Mucosa of rectum (tissue), 2 donors: ENCODE results near the gene MAGIX.
"Not testable (repeated sequence)": the region's sequence is repeated elsewhere in the genome, so short reads cannot be mapped to it uniquely, and the experiment has no call there.

ENCODE experiments used
- H3K27ac ChIP-seq, 2 donors: one replicate each; pipeline ENCODE4 v1.7.0; 2013; ENCODE audit warnings: inconsistent platforms in 2 of 2, low read depth in 2 of 2, low read length in 2 of 2
- H3K27me3 ChIP-seq, 2 donors: one replicate each; pipeline ENCODE4 v1.7.0; 2013; ENCODE audit warnings: low read length in 2 of 2; ENCODE audit not compliant: control insufficient read depth in 2 of 2, insufficient read depth in 2 of 2
- H3K36me3 ChIP-seq, 2 donors: one replicate each; pipeline ENCODE4 v1.7.0; 2013; ENCODE audit warnings: low read length in 2 of 2; ENCODE audit not compliant: control insufficient read depth in 2 of 2, insufficient read depth in 2 of 2
- H3K4me1 ChIP-seq, 2 donors: one replicate each; pipeline ENCODE4 v1.7.0; 2013; ENCODE audit warnings: low read length in 2 of 2, mild to moderate bottlenecking in 1 of 2; ENCODE audit not compliant: control insufficient read depth in 2 of 2, insufficient read depth in 2 of 2
- H3K4me3 ChIP-seq, 2 donors: one replicate each; pipeline ENCODE4 v1.7.0; 2013; ENCODE audit warnings: low read length in 2 of 2
- H3K9ac ChIP-seq, 2 donors: one replicate each; pipeline ENCODE4 v1.7.0; 2013; ENCODE audit warnings: low read length in 2 of 2, low read depth in 1 of 2, mild to moderate bottlenecking in 1 of 2
- H3K9me3 ChIP-seq, 2 donors: one replicate each; pipeline ENCODE4 v1.7.0; 2013; ENCODE audit warnings: low read length in 2 of 2; ENCODE audit not compliant: control insufficient read depth in 2 of 2
- donor health status: healthy.
- donor health status: Normal muscosa, but diverticular disease.

The MAGIX gene

DNA sequence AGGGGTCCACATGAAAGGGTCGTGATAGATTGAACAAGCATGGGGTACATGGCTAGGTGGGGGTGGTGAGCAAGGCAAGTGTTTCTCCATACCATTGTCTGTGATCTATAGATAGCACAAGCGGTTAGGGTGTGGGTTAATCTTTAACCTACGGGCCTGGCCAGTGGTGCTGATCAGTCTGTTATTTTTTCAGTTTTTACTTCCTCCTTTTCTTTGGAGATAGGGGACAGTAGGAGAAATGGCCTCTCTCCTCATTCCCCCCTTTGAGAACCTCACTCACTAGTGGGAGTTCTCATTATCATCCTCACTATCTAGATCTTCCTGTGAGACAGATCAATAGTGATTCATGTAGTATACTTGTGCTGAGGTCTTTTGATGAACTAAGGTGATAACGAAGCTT lies 22.8 kb upstream of the MAGIX start:
- no peaks in the 10 kb centered on the region for H3K27me3 ChIP-seq
- no peak overlapping the region for H3K27ac ChIP-seq
- H3K4me1 ChIP-seq = no peaks in the 10 kb centered on the region
- no peaks in the 10 kb centered on the region for H3K36me3 ChIP-seq
- no peak overlapping the region for H3K4me3 ChIP-seq
- H3K9ac ChIP-seq = no peak overlapping the region
- H3K9me3 ChIP-seq = peaks cover 16 to 23% of the 10 kb centered on the region in 2 donors

DNA sequence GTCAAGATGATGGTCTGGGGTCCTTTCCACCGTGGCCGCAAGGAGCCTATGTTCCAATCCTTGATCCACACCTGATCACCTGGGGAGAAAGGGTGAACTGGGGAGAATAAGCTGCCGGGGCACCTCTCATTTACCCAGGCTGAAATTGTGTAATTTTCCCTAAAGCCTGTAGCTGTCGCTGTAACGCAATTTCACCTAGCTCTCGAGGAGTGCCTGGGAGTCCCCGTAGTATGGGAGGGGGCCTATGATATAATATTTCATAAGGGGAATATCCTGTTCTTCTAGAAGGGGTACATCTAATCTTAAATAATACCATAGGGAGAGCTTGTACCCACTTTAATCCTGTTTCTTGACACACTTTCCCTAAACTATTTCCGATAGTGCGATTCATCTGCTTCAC lies 20.3 kb upstream of the MAGIX start:
- H3K36me3 ChIP-seq, H3K27ac ChIP-seq, H3K4me3 ChIP-seq, H3K27me3 ChIP-seq, H3K4me1 ChIP-seq, H3K9ac ChIP-seq: not testable (repeated sequence)
- peaks cover 16 to 23% of the 10 kb centered on the region in 2 donors for H3K9me3 ChIP-seq

- H3K9me3 ChIP-seq = peaks cover 16 to 23% of the 10 kb centered on the region in 2 donors
- not testable (repeated sequence) for H3K4me1 ChIP-seq, H3K4me3 ChIP-seq, H3K27ac ChIP-seq, H3K27me3 ChIP-seq, H3K9ac ChIP-seq, H3K36me3 ChIP-seq
Observed at GRCh38 chrX:49143154-49143553, 19.4 kb upstream of the MAGIX start.

DNA sequence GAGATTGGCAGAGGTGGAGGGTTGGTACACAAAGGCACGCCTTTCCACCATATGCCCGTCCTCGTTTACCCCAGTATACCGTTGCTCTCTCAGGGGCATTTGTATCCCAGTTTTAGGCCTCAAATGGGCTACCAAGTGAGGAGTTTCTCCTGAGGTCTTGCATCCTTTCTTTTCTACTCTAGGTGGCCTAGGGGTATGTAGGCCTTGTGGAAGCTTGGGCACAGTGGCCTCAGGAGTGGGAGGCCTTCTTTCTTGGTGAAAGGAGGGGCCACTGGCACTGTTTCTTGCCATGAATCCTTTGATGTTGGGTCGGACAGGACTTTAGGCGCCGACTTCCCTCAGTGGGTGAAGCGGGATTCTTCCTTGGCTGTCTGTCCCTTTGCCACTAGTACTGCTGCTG lies 15.3 kb upstream of the MAGIX start:
- no peak overlapping the region for H3K9ac ChIP-seq
- no peak overlapping the region for H3K4me3 ChIP-seq

DNA sequence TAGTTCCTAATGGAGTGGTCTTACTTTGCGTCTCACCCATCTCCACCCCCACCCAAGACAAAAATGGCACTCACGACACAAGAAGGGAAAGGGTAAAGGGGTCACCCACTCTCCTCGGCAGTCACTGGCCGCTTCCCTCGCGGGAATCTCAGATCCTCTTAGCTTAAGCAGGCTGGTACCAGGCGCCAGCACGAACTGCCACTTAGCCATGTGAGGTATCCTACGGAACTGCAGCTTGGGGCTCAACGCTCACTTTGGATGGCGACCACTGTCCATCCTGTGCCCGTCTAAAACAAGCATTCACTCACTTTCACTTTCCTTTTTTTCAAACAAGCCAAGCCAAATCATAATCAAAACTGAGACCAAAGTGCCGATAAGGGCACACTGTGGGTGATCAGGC lies 14.6 kb upstream of the MAGIX start:
- H3K4me1 ChIP-seq = peaks cover 0 to 6% of the 10 kb centered on the region in 2 donors
- H3K27ac ChIP-seq = peak overlapping the region; percentile 80 to 82
- H3K9me3 ChIP-seq = no peaks in the 10 kb centered on the region

More for the DNA sequence above, 15.3 kb upstream of the MAGIX start:
- Histone ChIP-seq H3K27ac (no peak overlapping the region), H3K4me1 (peaks cover 0 to 6% of the 10 kb centered on the region in 2 donors), H3K36me3 (no peaks in the 10 kb centered on the region), H3K9me3 (no peaks in the 10 kb centered on the region), H3K27me3 (peaks cover 0 to 3% of the 10 kb centered on the region in 2 donors)

DNA sequence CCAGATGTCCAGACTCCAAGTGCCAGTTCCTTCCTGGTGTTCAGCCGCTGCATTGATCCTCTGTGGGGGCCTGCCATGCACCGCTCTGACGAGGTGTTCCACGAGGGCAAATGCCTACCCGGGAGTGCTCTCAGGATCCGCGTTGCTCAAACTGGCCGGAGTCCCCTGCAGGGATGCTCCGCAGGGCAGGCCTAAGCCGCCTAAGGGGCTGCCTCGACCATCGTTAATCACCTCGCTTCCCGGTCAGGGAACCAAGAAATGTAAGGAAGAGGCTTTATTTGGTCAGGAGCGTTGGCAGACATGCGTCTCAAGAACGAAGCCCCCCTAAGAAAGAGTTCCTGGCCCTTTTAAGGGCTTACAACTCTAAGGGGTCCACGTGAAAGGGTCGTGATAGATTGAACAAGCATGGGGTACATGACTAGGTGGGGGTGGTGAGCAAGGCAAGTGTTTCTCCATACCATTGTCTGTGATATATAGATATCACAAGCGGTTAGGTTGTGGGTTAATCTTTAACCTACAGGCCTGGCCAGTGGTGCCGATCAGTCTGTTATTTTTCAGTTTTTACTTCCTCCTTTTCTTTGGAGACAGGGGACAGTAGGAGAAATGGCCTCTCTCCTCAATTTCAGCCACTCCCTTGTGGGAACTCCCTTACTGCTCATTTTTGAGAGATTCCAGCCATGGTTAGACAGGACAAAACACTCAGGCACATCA lies 14.0 kb upstream of the MAGIX start:
- H3K9me3 ChIP-seq, H3K4me1 ChIP-seq, H3K9ac ChIP-seq, H3K36me3 ChIP-seq, H3K27me3 ChIP-seq, H3K4me3 ChIP-seq: not testable (repeated sequence)
- peak overlapping the region; percentile 80 to 82 for H3K27ac ChIP-seq

More for the DNA sequence above, 14.6 kb upstream of the MAGIX start:
- Histone ChIP-seq H3K27me3 (peaks cover 0 to 3% of the 10 kb centered on the region in 2 donors), H3K36me3 (no peaks in the 10 kb centered on the region), H3K4me3 (no peak overlapping the region), H3K9ac (no peak overlapping the region)

DNA sequence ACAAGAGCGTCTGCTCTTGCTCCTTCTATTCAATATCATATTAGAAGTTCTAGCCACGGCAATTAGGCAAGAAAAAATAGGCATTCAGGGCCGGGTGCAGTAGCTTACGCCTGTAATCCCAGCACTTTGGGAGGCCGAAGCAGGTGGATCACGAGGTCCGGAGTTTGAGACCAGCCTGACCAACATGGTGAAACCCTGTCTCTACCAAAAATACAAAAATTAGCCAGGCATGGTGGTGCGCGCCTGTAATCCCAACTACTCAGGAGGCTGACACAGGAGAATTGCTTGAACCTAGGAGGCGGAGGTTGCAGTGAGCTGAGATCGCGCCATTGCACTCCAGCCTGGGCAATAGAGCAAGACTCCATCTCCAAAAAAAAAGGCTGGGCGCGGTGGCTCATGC lies 13.3 kb upstream of the MAGIX start:
- H3K36me3 ChIP-seq, H3K4me3 ChIP-seq, H3K4me1 ChIP-seq, H3K9ac ChIP-seq, H3K27me3 ChIP-seq, H3K9me3 ChIP-seq: not testable (repeated sequence)
- H3K27ac ChIP-seq = peak overlapping the region; percentile 80 to 82

DNA sequence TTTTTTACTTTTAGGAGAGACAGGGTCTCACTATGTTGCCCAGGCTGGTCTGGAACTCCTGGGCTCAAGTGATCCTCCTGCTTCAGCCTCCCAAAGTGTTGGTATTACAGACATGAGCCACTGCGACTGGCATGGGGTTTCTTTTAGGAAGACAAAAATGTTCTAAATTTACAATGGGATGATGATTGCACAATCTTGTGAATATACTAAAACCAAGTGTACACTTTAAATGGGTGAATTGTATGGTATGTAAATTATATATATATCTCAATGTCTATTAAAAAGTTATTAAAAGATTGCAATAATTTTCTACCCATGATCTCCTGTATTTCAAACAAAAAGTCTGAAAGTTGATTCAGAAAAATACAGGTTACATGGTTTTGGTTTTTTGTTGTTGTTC lies 9.1 kb upstream of the MAGIX start:
- Histone ChIP-seq H3K36me3 (no peaks in the 10 kb centered on the region), H3K27me3 (no peaks in the 10 kb centered on the region), H3K9me3 (no peaks in the 10 kb centered on the region), H3K9ac (no peak overlapping the region), H3K27ac (no peak overlapping the region), H3K4me3 (no peak overlapping the region), H3K4me1 (peaks cover 0 to 4% of the 10 kb centered on the region in 2 donors)

GRCh38 chrX:49155243-49155899 lies 7.2 kb upstream of the MAGIX start:
- Histone ChIP-seq H3K9ac (peak overlapping the region; percentile 54 to 74), H3K27ac (peak overlapping the region; percentile 97), H3K9me3 (no peaks in the 10 kb centered on the region), H3K27me3 (no peaks in the 10 kb centered on the region), H3K4me3 (peak overlapping the region; percentile 57 to 76), H3K4me1 (peaks cover 0 to 4% of the 10 kb centered on the region in 2 donors), H3K36me3 (no peaks in the 10 kb centered on the region)

GRCh38 chrX:49155900-49156837 lies 6.4 kb upstream of the MAGIX start:
- H3K36me3 ChIP-seq = no peaks in the 10 kb centered on the region
- peak overlapping the region; percentile 57 to 76 for H3K4me3 ChIP-seq
- peak overlapping the region; percentile 97 for H3K27ac ChIP-seq
- H3K9ac ChIP-seq = peak overlapping the region; percentile 65 to 74
- no peaks in the 10 kb centered on the region for H3K27me3 ChIP-seq
- no peaks in the 10 kb centered on the region for H3K9me3 ChIP-seq
- H3K4me1 ChIP-seq = peaks cover 0 to 4% of the 10 kb centered on the region in 2 donors
